Spleen (tissue), 11 donors: ENCODE results near the gene NINJ1. TPM values are rescaled to one million over a fixed set of nuclear protein-coding genes. Genes with fewer than 3 reads are reported as not detected.

Experiments
- DNase-seq: peaks from one replicate; pipeline ENCODE4 v3.0.0-alpha.2; 2020
- H3K27ac ChIP-seq, 8 donors: fragments of 200-600 bp; sonication (generic) in 7 of 8; 1 replicate in 4 of 8; 2 replicates in 4 of 8; pipeline versions ENCODE4 v1.5.0 to v1.8.0; 2016 to 2021; ENCODE audit warnings: inconsistent platforms in 4 of 8, mild to moderate bottlenecking in 4 of 8, moderate library complexity in 1 of 8
- H3K27me3 ChIP-seq, 7 donors: fragments of 200-600 bp; sonication (generic) in 6 of 7; replicated peaks in 1 of 7; 1 replicate in 4 of 7; 2 replicates in 3 of 7; pipeline versions ENCODE4 v1.5.0 to v1.8.0; 2016 to 2021; ENCODE audit warnings: inconsistent platforms in 3 of 7, mild to moderate bottlenecking in 1 of 7
- H3K36me3 ChIP-seq, 6 donors: fragments of 200-600 bp; sonication (generic) in 5 of 6; 1 replicate in 4 of 6; 2 replicates in 2 of 6; pipeline versions ENCODE4 v1.5.0 to v1.8.0; 2016 to 2021; ENCODE audit warnings: inconsistent platforms in 2 of 6
- H3K4me1 ChIP-seq, 6 donors: fragments of 200-600 bp; sonication (generic) in 5 of 6; 1 replicate in 3 of 6; 2 replicates in 3 of 6; pipeline versions ENCODE4 v1.5.0 to v1.8.0; 2016 to 2021; ENCODE audit warnings: inconsistent platforms in 3 of 6
- H3K4me3 ChIP-seq, 8 donors: fragments of 200-600 bp; sonication (generic) in 7 of 8; 1 replicate in 4 of 8; 2 replicates in 4 of 8; pipeline versions ENCODE4 v1.5.0 to v1.8.0; 2016 to 2021; ENCODE audit warnings: inconsistent platforms in 4 of 8, mild to moderate bottlenecking in 4 of 8, moderate library complexity in 2 of 8
- H3K9me3 ChIP-seq, 8 donors: fragments of 200-600 bp; sonication (generic) in 7 of 8; 1 replicate in 4 of 8; 2 replicates in 4 of 8; pipeline versions ENCODE4 v1.5.0 to v1.8.0; 2016 to 2021; ENCODE audit warnings: inconsistent platforms in 4 of 8
- CTCF ChIP-seq, 11 experiments: fragments of 200-600 bp in 7 of 11; fragments of 450-650 bp in 4 of 11; sonication (generic) in 4 of 11; IDR thresholded peaks in 8 of 11; conservative IDR thresholded peaks in 3 of 11; 1 replicate in 7 of 11; 2 replicates in 4 of 11; pipeline versions ENCODE4 v1.4.0 to v1.8.0; 2016 to 2021; ENCODE audit warnings: antibody characterized with exemption in 11 of 11, inconsistent platforms in 4 of 11, mild to moderate bottlenecking in 1 of 11
- POLR2A ChIP-seq, 3 donors: fragments of 450-650 bp; IDR thresholded peaks; one replicate each; pipeline ENCODE4 v1.5.1; 2017; ENCODE audit warnings: antibody characterized with exemption in 3 of 3, mild to moderate bottlenecking in 1 of 3
- POLR2AphosphoS5 ChIP-seq, 3 donors: sonication (generic); formaldehyde crosslinking; IDR thresholded peaks; one replicate each; pipeline ENCODE4 v1.5.1; 2017; ENCODE audit warnings: antibody characterized with exemption in 3 of 3
- WGBS, 5 donors: extraction: QIAGEN DNeasy Blood & Tissue Kit in 3 of 5; methylation state at CpG; one replicate each; pipeline versions ENCODE4 v1.1.5 to v1.1.7; 2013 to 2018; 5-methylcytosine and 5-hydroxymethylcytosine counted together
- intact Hi-C: fragments of 100-400 bp; cut with DNase I; formaldehyde crosslinking; loops from one replicate; pipeline ENCODE4 v1.15.0; 2023; ENCODE audit warnings: low total_unique reads
- polyA plus RNA-seq, 3 donors: library from polyadenylated mRNA; stranded (reverse); fragments of 200-250 nt; gene quantifications; one replicate each; pipeline ENCODE4 v1.2.1, GENCODE V29; 2013
- total RNA-seq, 7 donors: library from RNA; depleted of rRNA in 3 of 7; stranded (reverse); fragments of >200 nt in 3 of 7; fragmentation: NEBNext Ultra II Directional in 4 of 7; extraction: Animal tissue kit (Norgen Biotek cat#: 25700) in 4 of 7; gene quantifications; one replicate each; pipeline versions ENCODE4 v1.1.0 to v1.2.1, GENCODE V29; 2016 to 2021
- donor health status: healthy with polysubstance abuse.
- donor health status: DM: no; HTN: no; CAD: no; lungs with moderate emphysema.
- donor health status: DM: no; HTN: no; CAD: no.
- donor health status: Bipolar disorder and iron deficiency.
- donor health status: healthy.
- donor health status: DM: no; HTN: no; CAD: no.
- donor health status: DM: yes; HTN: yes; CAD: no.

NINJ1 gene
- total and polyA plus RNA-seq, 10 donors: 26.5 to 142 (median 104) TPM

GRCh38 chr9:93077811-93078210 lies 56.2 kb downstream of the NINJ1 start:
- H3K27me3 ChIP-seq: no peaks in the 10 kb centered on the region
- no peak overlapping the region for H3K27ac ChIP-seq
- intact Hi-C loops: no loop called here
- DNase-seq: peak; percentile 50
- peaks cover 3 to 87% (median 50%) of the 10 kb centered on the region in 6 donors for H3K36me3 ChIP-seq
- H3K4me3 ChIP-seq: no peak overlapping the region
- peaks cover 0 to 17% (median 3%) of the 10 kb centered on the region in 6 donors for H3K4me1 ChIP-seq
- WGBS, 5 donors: 95 to 99% (median 96%) methylated on average over 12 to 16 of the region's 16 CpGs
- TF ChIP-seq CTCF (IDR thresholded peaks at IDR 0.05 in 8 of 11, conservative IDR thresholded peaks at IDR 0.05 in 3 of 11): no peak
- no peak for TF ChIP-seq POLR2AphosphoS5 (IDR thresholded peaks at IDR 0.05)
- TF ChIP-seq POLR2A (IDR thresholded peaks at IDR 0.05): no peak
- no peaks in the 10 kb centered on the region for H3K9me3 ChIP-seq

DNA sequence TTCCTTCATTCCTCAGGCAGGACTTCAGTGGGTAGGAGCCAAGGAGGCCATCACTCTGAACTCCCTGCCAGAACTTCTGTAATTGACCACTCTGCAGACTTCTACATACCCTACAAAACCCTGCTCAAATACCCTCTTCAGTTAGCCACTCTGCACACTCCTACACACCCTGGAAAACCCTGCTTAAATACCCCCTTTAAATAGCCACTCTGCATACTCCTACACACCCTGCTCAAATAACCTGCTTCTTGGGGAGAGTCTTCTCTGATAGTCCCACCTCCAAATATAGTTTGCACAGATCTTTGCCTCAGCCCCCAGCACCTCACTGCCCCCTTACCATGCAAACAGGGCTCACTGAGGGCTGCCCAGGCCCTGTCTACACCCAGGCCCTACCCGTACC lies 56.7 kb downstream of the NINJ1 start:
- TF ChIP-seq CTCF (IDR thresholded peaks at IDR 0.05 in 8 of 11, conservative IDR thresholded peaks at IDR 0.05 in 3 of 11) (no peak), POLR2A (IDR thresholded peaks at IDR 0.05) (no peak), POLR2AphosphoS5 (IDR thresholded peaks at IDR 0.05) (no peak)
- Histone ChIP-seq H3K9me3 (no peaks in the 10 kb centered on the region), H3K4me3 (no peak overlapping the region), H3K27ac (no peak overlapping the region), H3K27me3 (no peaks in the 10 kb centered on the region), H3K36me3 (peaks cover 3 to 87% (median 50%) of the 10 kb centered on the region in 6 donors), H3K4me1 (peaks cover 0 to 17% (median 2%) of the 10 kb centered on the region in 6 donors)
- intact Hi-C loops: no loop called here
- no peak for DNase-seq
- WGBS, 5 donors: 93 to 100% (median 100%) methylated on average over 1 of the region's 1 CpG

GRCh38 chr9:93076792-93077128 lies 57.3 kb downstream of the NINJ1 start:
- Histone ChIP-seq H3K4me3 (no peak overlapping the region), H3K9me3 (no peaks in the 10 kb centered on the region), H3K36me3 (peaks cover 3 to 87% (median 49%) of the 10 kb centered on the region in 6 donors), H3K4me1 (peaks cover 0 to 21% (median 8%) of the 10 kb centered on the region in 6 donors), H3K27me3 (no peaks in the 10 kb centered on the region), H3K27ac (no peak overlapping the region)
- WGBS, 5 donors: 91 to 100% (median 98%) methylated on average over 2 of the region's 2 CpGs
- DNase-seq: no peak
- TF ChIP-seq CTCF (IDR thresholded peaks at IDR 0.05 in 8 of 11, conservative IDR thresholded peaks at IDR 0.05 in 3 of 11) (no peak), POLR2AphosphoS5 (IDR thresholded peaks at IDR 0.05) (no peak), POLR2A (IDR thresholded peaks at IDR 0.05) (no peak)
- intact Hi-C loops: no loop called here

DNA sequence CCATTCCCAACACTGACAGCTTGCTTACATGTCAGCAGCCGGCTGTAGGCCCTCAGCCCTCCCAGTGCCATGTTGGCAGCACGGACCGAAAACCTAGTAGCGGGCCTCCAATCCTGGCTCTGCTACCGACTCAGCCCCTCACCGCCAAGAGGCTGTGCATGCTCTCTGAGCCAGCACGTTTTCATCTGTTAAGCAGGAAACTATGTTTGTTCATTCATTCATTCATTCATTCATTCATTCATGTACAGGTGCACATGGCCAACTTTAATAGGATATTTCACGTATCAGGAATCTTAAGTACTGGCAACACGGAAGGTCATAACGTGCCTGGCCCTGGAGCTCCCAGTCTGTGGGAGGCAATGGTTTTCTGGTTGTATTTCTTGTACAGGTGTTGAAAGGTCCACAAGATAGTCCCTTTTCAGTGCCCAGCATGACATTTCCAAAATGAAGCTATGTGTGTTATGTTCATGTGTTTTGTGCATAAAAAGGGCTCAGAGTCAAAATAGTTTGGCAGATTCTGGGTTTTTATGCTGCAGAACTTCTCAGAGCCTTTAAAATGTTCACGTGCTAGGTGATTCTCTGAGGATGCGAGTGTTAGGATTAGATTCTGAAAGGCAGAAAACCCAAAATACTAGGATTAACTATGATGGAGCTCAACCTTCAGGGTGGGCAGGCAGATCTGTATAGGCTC lies 57.8 kb downstream of the NINJ1 start:
- Histone ChIP-seq H3K36me3 (peaks cover 3 to 87% (median 44%) of the 10 kb centered on the region in 6 donors), H3K9me3 (no peaks in the 10 kb centered on the region), H3K27ac (no peak overlapping the region), H3K4me1 (peaks cover 0 to 26% (median 10%) of the 10 kb centered on the region in 6 donors), H3K4me3 (no peak overlapping the region), H3K27me3 (no peaks in the 10 kb centered on the region)
- TF ChIP-seq POLR2AphosphoS5 (IDR thresholded peaks at IDR 0.05) (no peak), CTCF (IDR thresholded peaks at IDR 0.05 in 8 of 11, conservative IDR thresholded peaks at IDR 0.05 in 3 of 11) (no peak), POLR2A (IDR thresholded peaks at IDR 0.05) (no peak)
- WGBS, 5 donors: 86 to 97% (median 95%) methylated on average over 9 to 12 of the region's 12 CpGs
- DNase-seq: no peak
- intact Hi-C loops: no loop called here
